Heart left ventricle (tissue), 13 donors: Measurements from ENCODE around the gene CHL1.

Experiments
- POLR2A ChIP-seq, 2 donors: fragments of 450-650 bp; IDR thresholded peaks; one replicate each; pipeline ENCODE4 v1.6.1; 2017; ENCODE audit warnings: antibody characterized with exemption in 2 of 2, mild to moderate bottlenecking in 2 of 2, moderate library complexity in 2 of 2
- TF ChIP-seq, protein P1 (sequence below), 12 donors: fragments of 200-600 bp; sonication (generic) in 4 of 12; IDR thresholded peaks; one replicate each; pipeline versions ENCODE4 v1.5.0 to v1.8.0; 2018 to 2022; ENCODE audit warnings: antibody characterized with exemption in 12 of 12, mild to moderate bottlenecking in 5 of 12
- donor health status: ischemic (EF 13 %, LVEDD 7.1; RV severe dilation, severe dysfunction).
- donor health status: DM: no; HTN: yes; CAD: no.
- donor health status: DM: no; HTN: no; CAD: no.
- donor health status: ischemic (EF 25% LVEDD 6.9; RV normal size, moderate dysfunction).
- donor health status: ischemic (EF 25% LVEDD 5.7; RV mildly dilated, moderate dysfunction).
- donor health status: ischemic (EF 35%, LVEDD 5.7; RV mildly dilated, moderate dysfunction).
- donor health status: nonischemic (EF 11% LVEDD 7.7; RV severe dilation, severe dysfunction).
- donor health status: DM: yes; HTN: yes; CAD: no.
- donor health status: PGD.
- donor health status: ischemic (EF 29% LVEDD 5.4; RV normal size, mild dysfunction).
- donor health status: nonischemic (EF 23%, LVEDD 6.1; RV moderate dilation, normal function).

DNA sequence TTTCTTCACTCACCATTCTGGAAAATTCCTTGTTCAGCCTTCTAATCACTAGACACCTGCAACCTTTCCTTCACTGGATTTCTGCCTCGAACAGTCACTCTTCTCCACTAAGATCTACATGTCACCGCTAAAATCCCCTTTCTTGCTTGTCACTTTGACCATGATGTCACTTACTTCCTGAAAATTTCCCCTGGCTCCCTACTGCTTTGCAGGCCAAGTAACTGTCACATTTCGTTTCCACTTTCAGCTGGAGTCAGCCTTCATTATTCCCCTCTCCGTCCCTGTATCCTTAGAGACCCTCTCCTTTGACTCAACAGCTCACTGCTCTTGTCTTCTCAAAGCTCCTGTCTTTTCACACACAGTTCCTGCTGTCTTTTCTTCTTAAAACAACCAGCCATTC lies 15.9 kb downstream of the CHL1 start:
- TF ChIP-seq, protein P1, sequence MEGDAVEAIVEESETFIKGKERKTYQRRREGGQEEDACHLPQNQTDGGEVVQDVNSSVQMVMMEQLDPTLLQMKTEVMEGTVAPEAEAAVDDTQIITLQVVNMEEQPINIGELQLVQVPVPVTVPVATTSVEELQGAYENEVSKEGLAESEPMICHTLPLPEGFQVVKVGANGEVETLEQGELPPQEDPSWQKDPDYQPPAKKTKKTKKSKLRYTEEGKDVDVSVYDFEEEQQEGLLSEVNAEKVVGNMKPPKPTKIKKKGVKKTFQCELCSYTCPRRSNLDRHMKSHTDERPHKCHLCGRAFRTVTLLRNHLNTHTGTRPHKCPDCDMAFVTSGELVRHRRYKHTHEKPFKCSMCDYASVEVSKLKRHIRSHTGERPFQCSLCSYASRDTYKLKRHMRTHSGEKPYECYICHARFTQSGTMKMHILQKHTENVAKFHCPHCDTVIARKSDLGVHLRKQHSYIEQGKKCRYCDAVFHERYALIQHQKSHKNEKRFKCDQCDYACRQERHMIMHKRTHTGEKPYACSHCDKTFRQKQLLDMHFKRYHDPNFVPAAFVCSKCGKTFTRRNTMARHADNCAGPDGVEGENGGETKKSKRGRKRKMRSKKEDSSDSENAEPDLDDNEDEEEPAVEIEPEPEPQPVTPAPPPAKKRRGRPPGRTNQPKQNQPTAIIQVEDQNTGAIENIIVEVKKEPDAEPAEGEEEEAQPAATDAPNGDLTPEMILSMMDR (IDR thresholded peaks at IDR 0.05), result no peak
- no peak for TF ChIP-seq POLR2A (IDR thresholded peaks at IDR 0.05)
